ENCODE data around the gene CHADL. TPM values are rescaled to one million over a fixed set of nuclear protein-coding genes. Genes with fewer than 3 reads are reported as not detected.

Gene CHADL
- polyA plus RNA-seq, 1 experiment, result 0.70 TPM

DNA sequence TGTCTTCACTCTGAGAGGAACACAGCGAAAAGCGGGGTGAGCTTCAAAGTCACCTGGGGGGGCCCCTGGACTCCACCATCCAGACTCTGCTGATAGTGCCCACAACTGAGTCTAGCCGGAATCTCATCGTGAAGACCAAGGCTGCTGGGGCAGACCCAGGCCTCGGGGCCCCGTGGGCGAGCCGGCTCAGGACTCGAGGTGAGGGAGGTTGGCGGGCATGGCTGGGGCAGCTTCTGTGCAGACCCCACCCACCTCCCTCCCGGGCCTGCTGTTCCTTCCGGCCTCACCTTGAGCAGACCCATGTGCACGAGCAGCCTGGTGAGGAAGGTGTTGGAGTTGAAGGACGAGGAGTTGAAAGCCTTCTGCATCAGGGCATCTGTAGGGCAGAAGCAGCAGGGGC, 8.7 kb upstream of the CHADL start:
- Histone ChIP-seq H3K36me3 (ENCODE audit: control insufficient read depth, insufficient read depth, low read length) (peaks cover 51% of the 10 kb centered on the region), H3K4me3 (ENCODE audit: low read depth, low read length) (no peak overlapping the region), H3K27me3 (ENCODE audit: control insufficient read depth, insufficient read depth, low read length) (no peaks in the 10 kb centered on the region)
- CTCF ChIA-PET, result no interaction called here
- DNase-seq (ENCODE audit: low read depth), result no peak
- POLR2A ChIA-PET, result no interaction called here
- TF ChIP-seq, protein P1, sequence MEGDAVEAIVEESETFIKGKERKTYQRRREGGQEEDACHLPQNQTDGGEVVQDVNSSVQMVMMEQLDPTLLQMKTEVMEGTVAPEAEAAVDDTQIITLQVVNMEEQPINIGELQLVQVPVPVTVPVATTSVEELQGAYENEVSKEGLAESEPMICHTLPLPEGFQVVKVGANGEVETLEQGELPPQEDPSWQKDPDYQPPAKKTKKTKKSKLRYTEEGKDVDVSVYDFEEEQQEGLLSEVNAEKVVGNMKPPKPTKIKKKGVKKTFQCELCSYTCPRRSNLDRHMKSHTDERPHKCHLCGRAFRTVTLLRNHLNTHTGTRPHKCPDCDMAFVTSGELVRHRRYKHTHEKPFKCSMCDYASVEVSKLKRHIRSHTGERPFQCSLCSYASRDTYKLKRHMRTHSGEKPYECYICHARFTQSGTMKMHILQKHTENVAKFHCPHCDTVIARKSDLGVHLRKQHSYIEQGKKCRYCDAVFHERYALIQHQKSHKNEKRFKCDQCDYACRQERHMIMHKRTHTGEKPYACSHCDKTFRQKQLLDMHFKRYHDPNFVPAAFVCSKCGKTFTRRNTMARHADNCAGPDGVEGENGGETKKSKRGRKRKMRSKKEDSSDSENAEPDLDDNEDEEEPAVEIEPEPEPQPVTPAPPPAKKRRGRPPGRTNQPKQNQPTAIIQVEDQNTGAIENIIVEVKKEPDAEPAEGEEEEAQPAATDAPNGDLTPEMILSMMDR (IDR thresholded peaks at IDR 0.05; ENCODE audit: insufficient read depth, low read depth, low read length), result no peak

DNA sequence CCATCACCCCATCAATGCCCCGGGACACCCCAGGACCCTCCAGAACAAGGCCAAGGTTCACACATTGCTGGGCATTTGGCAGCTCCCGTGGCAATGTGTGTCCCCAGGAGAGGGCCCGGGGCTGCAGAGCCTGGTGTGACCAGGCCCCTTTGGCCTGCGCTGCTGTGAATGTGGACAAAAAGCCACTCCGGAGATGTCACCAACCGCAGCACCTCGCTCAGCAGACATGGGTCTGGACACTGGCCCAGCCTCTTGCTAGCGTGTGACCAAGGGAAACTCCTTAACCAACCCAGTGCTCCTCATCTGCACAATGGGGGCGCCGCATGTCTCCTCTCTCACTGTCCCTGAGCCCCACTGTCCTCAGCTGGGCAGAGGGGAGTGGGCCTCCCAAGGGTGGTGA, 8.0 kb upstream of the CHADL start:
- no peak overlapping the region for H3K4me3 ChIP-seq (ENCODE audit: low read depth, low read length)
- CTCF ChIA-PET, result no interaction called here
- peaks cover 47% of the 10 kb centered on the region for H3K36me3 ChIP-seq (ENCODE audit: control insufficient read depth, insufficient read depth, low read length)
- no peak for DNase-seq (ENCODE audit: low read depth)
- H3K27me3 ChIP-seq (ENCODE audit: control insufficient read depth, insufficient read depth, low read length), result no peaks in the 10 kb centered on the region
- TF ChIP-seq, protein P1 (IDR thresholded peaks at IDR 0.05; ENCODE audit: insufficient read depth, low read depth, low read length), result no peak
- POLR2A ChIA-PET, result no interaction called here

DNA sequence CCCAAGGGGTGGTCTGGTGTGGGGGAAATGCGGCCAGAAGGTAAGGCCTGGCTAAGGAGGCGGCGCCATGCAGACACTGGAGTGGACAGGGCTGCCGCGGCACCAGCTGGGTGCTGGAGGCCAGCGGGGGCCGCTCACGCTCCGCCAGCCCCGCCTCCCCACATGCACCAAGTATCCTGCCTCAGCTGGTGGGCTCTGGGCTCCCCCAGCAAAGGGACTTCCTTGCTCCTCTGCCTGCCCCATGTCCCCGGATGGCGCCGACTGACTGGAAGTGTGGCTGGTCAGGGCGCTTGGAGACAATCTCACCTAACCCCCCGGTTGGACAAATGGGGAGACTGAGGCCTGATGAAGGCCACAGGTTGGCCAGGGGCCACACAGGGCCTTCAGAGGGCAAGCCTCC, 7.6 kb upstream of the CHADL start:
- CTCF ChIA-PET, result no interaction called here
- DNase-seq (ENCODE audit: low read depth), result no peak
- POLR2A ChIA-PET, result no interaction called here
- Histone ChIP-seq H3K4me3 (ENCODE audit: low read depth, low read length) (no peak overlapping the region), H3K36me3 (ENCODE audit: control insufficient read depth, insufficient read depth, low read length) (peaks cover 47% of the 10 kb centered on the region), H3K27me3 (ENCODE audit: control insufficient read depth, insufficient read depth, low read length) (no peaks in the 10 kb centered on the region)
- TF ChIP-seq, protein P1 (IDR thresholded peaks at IDR 0.05; ENCODE audit: insufficient read depth, low read depth, low read length), result no peak

DNA sequence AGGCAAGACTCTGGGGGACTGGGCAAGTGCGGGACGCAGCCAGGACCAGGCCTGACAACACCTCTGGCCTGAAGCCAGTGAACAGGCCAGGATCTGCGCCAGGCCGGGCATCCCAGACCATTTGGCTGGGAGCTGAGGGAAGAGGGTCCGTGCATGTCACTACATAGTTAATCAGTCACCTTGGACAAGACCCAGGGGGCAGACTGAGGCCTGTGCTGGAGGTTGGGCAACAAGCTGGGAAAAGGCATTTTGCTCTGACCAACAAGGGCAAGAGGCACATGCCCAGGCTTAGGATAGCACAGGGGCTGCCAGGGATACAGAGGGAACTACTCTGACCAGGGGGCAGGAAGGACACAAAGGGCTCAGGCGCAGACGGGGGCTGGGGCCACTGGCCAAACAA, 7.0 kb upstream of the CHADL start:
- H3K27me3 ChIP-seq (ENCODE audit: control insufficient read depth, insufficient read depth, low read length), result no peaks in the 10 kb centered on the region
- TF ChIP-seq, protein P1 (IDR thresholded peaks at IDR 0.05; ENCODE audit: insufficient read depth, low read depth, low read length), result no peak
- peaks cover 41% of the 10 kb centered on the region for H3K36me3 ChIP-seq (ENCODE audit: control insufficient read depth, insufficient read depth, low read length)
- no peak for DNase-seq (ENCODE audit: low read depth)
- ChIA-PET CTCF (no interaction called here), POLR2A (no interaction called here)
- no peak overlapping the region for H3K4me3 ChIP-seq (ENCODE audit: low read depth, low read length)

DNA sequence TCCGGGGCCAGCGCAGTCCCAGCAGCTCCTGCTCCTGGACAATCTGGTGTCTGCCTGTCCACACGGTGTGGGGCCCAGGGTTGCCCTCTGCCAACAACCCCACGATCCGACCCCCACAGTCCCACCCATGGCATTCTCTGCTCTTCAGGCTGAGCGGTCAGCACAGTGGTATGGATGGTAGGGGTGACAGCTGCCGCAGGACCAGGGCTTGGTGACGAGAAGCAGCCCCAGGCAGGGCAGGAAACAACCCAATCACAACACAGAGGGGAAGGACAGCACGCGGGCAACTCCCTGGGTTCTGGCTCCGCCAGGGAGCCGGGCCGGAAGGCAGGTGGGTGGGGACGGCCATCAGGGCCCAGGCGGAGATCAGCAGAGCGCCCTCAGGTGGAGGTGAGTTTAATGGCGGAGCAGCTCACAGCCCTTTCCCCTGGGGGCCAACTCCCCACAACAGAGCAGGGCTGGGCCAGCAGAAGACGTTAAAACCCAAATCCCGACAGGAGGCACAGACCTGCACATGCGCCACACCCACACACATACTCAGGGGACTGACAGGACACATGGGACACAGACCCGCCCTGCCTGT, 5.3 kb upstream of the CHADL start:
- peaks cover 34% of the 10 kb centered on the region for H3K36me3 ChIP-seq (ENCODE audit: control insufficient read depth, insufficient read depth, low read length)
- POLR2A ChIA-PET, result interaction anchor here (0.6 kb wide), 1 partner anchor 64 kb away, joined by 3 read pairs; no protein-coding TSS in a partner anchor
- TF ChIP-seq, protein P1 (IDR thresholded peaks at IDR 0.05; ENCODE audit: insufficient read depth, low read depth, low read length), result no peak
- CTCF ChIA-PET, result no interaction called here
- no peaks in the 10 kb centered on the region for H3K27me3 ChIP-seq (ENCODE audit: control insufficient read depth, insufficient read depth, low read length)
- no peak overlapping the region for H3K4me3 ChIP-seq (ENCODE audit: low read depth, low read length)
- DNase-seq (ENCODE audit: low read depth), result no peak
